DOHH2 (cell line): ENCODE measurements around the gene CD70.
"Not testable (repeated sequence)": the region's sequence is repeated elsewhere in the genome, so short reads cannot be mapped to it uniquely, and the experiment has no call there.

Source experiments
- H3F3A ChIP-seq: fragments of 200-600 bp; sonication (generic), shearing (Covaris generic); 2 replicates; pipeline ENCODE4 v1.6.0; 2016; ENCODE audit warnings: antibody characterized with exemption, mild to moderate bottlenecking; ENCODE audit not compliant: control insufficient read depth, insufficient read depth
- H3K27ac ChIP-seq: fragments of 200-600 bp; sonication (generic); 2 replicates; pipeline ENCODE4 v1.5.1; 2014; ENCODE audit warnings: low read depth, mild to moderate bottlenecking, low read length, moderate library complexity
- H3K27me3 ChIP-seq: fragments of 200-600 bp; sonication (generic); 2 replicates; pipeline ENCODE4 v1.6.1; 2014; ENCODE audit warnings: mild to moderate bottlenecking, low read length, mixed read lengths; ENCODE audit not compliant: control insufficient read depth
- H3K36me3 ChIP-seq: fragments of 200-600 bp; sonication (generic); 2 replicates; pipeline ENCODE4 v1.6.1; 2014; ENCODE audit warnings: mild to moderate bottlenecking, low read length, moderate library complexity, mixed read lengths; ENCODE audit not compliant: control insufficient read depth
- H3K4me1 ChIP-seq: fragments of 200-600 bp; sonication (generic); 2 replicates; pipeline ENCODE4 v1.6.1; 2014; ENCODE audit warnings: mild to moderate bottlenecking, low read length, mixed read lengths; ENCODE audit not compliant: control insufficient read depth
- H3K4me2 ChIP-seq: fragments of 200-600 bp; sonication (generic); 2 replicates; pipeline ENCODE4 v1.6.0; 2014; ENCODE audit warnings: mild to moderate bottlenecking, low read length, moderate library complexity
- H3K4me3 ChIP-seq: fragments of 200-600 bp; sonication (generic); 2 replicates; pipeline ENCODE4 v1.5.1; 2014; ENCODE audit warnings: mild to moderate bottlenecking, low read length, mixed read lengths
- H3K79me2 ChIP-seq: fragments of 200-600 bp; sonication (generic); 2 replicates; pipeline ENCODE4 v1.6.1; 2014; ENCODE audit warnings: mild to moderate bottlenecking, low read length, mixed read lengths; ENCODE audit not compliant: control insufficient read depth
- H3K9me2 ChIP-seq: fragments of 200-600 bp; sonication (generic); replicated peaks from 2 replicates; pipeline ENCODE4 v1.6.1; 2014; ENCODE audit warnings: mild to moderate bottlenecking, low read length, mixed read lengths; ENCODE audit not compliant: control insufficient read depth
- H3K9me3 ChIP-seq: fragments of 200-600 bp; sonication (generic); 2 replicates; pipeline ENCODE4 v1.6.1; 2014; ENCODE audit warnings: antibody characterized with exemption, low read length, mixed read lengths; ENCODE audit not compliant: control insufficient read depth, insufficient read depth
- H4K20me1 ChIP-seq: fragments of 200-600 bp; sonication (generic); 2 replicates; pipeline ENCODE4 v1.6.0; 2014; ENCODE audit warnings: low read depth, mild to moderate bottlenecking, antibody characterized with exemption, low read length, moderate library complexity; ENCODE audit not compliant: control insufficient read depth, insufficient read depth
- CTCF ChIP-seq: fragments of 200-600 bp; sonication (generic); IDR thresholded peaks from one replicate; pipeline ENCODE4 v1.5.1; 2014; ENCODE audit warnings: antibody characterized with exemption, mild to moderate bottlenecking, low read depth, low read length; ENCODE audit not compliant: poor library complexity, severe bottlenecking
- EZH2phosphoT487 ChIP-seq: fragments of 200-600 bp; sonication (generic); IDR thresholded peaks from 2 replicates; pipeline ENCODE4 v1.6.1; 2017; ENCODE audit warnings: borderline replicate concordance, mild to moderate bottlenecking, antibody characterized with exemption, low read length, moderate library complexity, mixed read lengths

Gene CD70

GRCh38 chr19:6632747-6633455, 42.0 kb upstream of the CD70 start:
- not testable (repeated sequence) for H3K4me3 ChIP-seq, H3K27ac ChIP-seq
- H3K4me2 ChIP-seq, result peak overlapping the region; percentile 30; the same call in 1 of the 2 replicates

GRCh38 chr19:6632002-6632621, 41.2 kb upstream of the CD70 start:
- Histone ChIP-seq H3K27ac (no peak overlapping the region), H3K36me3 (no peaks in the 10 kb centered on the region), H4K20me1 (no peaks in the 10 kb centered on the region), H3K9me3 (peaks cover 3% of the 10 kb centered on the region), H3K9me2 (no peaks in the 10 kb centered on the region), H3F3A (peaks cover 6% of the 10 kb centered on the region; the same call in 1 of the 2 replicates), H3K4me1 (peaks cover 29% of the 10 kb centered on the region), H3K4me2 (peak overlapping the region; percentile 13), H3K79me2 (no peaks in the 10 kb centered on the region), H3K4me3 (no peak overlapping the region), H3K27me3 (peaks cover 6% of the 10 kb centered on the region)
- TF ChIP-seq EZH2phosphoT487 (no peak), CTCF (peak; percentile 74)

More at GRCh38 chr19:6632747-6633455, 42.0 kb upstream of the CD70 start:
- not testable (repeated sequence) for H4K20me1 ChIP-seq, H3K9me3 ChIP-seq, H3K79me2 ChIP-seq, H3K36me3 ChIP-seq, H3K9me2 ChIP-seq, H3K27me3 ChIP-seq, H3F3A ChIP-seq
- peaks cover 29% of the 10 kb centered on the region for H3K4me1 ChIP-seq
- TF ChIP-seq CTCF, result peak; percentile 51

GRCh38 chr19:6626764-6627163, 35.8 kb upstream of the CD70 start:
- TF ChIP-seq EZH2phosphoT487 (no peak), CTCF (no peak)
- Histone ChIP-seq H3K36me3 (no peaks in the 10 kb centered on the region), H3K4me3 (no peak overlapping the region), H3K79me2 (no peaks in the 10 kb centered on the region), H3K9me2 (no peaks in the 10 kb centered on the region), H3K4me1 (peaks cover 18% of the 10 kb centered on the region), H3F3A (0 out of 2 replicates have a peak, but pooled peaks cover 2% of the 10 kb centered on the region), H3K4me2 (no peak overlapping the region), H4K20me1 (no peaks in the 10 kb centered on the region), H3K9me3 (peaks cover 23% of the 10 kb centered on the region), H3K27ac (no peak overlapping the region), H3K27me3 (peaks cover 11% of the 10 kb centered on the region)
